Stomach (tissue), 4 donors: ENCODE data around the gene SOX8.

ENCODE experiments used
- EP300 ChIP-seq: sonication (generic); formaldehyde crosslinking; IDR thresholded peaks from one replicate; pipeline ENCODE4 v1.6.1; 2017; ENCODE audit warnings: antibody characterized with exemption
- POLR2A ChIP-seq, 4 donors: fragments of 450-650 bp; IDR thresholded peaks; one replicate each; pipeline ENCODE4 v1.6.1; 2016; ENCODE audit warnings: antibody characterized with exemption in 4 of 4, control low read depth in 2 of 4, mild to moderate bottlenecking in 1 of 4, moderate library complexity in 1 of 4
- TF ChIP-seq, protein P1 (sequence below), 7 experiments: fragments of 450-650 bp in 4 of 7; fragments of 200-600 bp in 3 of 7; sonication (generic) in 3 of 7; IDR thresholded peaks; one replicate each; pipeline ENCODE4 v1.5.1; 2016 to 2019; ENCODE audit warnings: antibody characterized with exemption in 7 of 7, control low read depth in 2 of 7, mild to moderate bottlenecking in 1 of 7

DNA sequence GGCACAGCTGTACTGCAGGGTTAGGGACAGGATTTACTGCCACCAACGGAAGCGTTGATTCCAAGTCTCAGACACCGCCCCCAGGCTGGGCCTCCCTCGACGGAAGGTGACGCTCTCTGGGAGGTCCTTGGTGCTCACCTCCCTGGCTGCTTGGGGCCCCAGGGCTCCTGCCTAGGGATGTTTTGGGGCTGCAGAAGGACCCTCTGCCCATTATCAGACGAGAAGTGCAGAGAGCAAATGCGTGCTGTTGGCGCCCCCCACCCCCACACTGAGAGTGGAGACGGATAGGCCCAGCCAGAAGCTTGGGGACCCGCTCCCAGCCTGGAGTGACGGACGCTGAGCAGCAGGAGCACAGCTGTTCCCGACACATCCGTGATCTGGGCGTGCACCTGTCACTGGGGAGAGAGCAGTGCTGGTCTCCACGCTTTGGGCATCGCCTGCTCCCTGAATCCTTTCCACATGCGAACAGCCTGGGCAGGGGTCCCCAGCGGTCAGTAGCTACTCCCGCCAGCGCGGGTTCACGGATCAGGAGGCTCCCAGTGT lies 5.1 kb upstream of the SOX8 start:
- TF ChIP-seq EP300 (no peak), POLR2A (IDR thresholded peaks at IDR 0.05) (no peak)
- TF ChIP-seq, protein P1, sequence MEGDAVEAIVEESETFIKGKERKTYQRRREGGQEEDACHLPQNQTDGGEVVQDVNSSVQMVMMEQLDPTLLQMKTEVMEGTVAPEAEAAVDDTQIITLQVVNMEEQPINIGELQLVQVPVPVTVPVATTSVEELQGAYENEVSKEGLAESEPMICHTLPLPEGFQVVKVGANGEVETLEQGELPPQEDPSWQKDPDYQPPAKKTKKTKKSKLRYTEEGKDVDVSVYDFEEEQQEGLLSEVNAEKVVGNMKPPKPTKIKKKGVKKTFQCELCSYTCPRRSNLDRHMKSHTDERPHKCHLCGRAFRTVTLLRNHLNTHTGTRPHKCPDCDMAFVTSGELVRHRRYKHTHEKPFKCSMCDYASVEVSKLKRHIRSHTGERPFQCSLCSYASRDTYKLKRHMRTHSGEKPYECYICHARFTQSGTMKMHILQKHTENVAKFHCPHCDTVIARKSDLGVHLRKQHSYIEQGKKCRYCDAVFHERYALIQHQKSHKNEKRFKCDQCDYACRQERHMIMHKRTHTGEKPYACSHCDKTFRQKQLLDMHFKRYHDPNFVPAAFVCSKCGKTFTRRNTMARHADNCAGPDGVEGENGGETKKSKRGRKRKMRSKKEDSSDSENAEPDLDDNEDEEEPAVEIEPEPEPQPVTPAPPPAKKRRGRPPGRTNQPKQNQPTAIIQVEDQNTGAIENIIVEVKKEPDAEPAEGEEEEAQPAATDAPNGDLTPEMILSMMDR (IDR thresholded peaks at IDR 0.05): no peak
